SIG-M5 (cell line): ENCODE measurements around the gene PRODH2.

Experiments used
- DNase-seq: peaks from one replicate; lab custom pipeline; 2025; lab: John Stamatoyannopoulos, UW

PRODH2 gene

DNA sequence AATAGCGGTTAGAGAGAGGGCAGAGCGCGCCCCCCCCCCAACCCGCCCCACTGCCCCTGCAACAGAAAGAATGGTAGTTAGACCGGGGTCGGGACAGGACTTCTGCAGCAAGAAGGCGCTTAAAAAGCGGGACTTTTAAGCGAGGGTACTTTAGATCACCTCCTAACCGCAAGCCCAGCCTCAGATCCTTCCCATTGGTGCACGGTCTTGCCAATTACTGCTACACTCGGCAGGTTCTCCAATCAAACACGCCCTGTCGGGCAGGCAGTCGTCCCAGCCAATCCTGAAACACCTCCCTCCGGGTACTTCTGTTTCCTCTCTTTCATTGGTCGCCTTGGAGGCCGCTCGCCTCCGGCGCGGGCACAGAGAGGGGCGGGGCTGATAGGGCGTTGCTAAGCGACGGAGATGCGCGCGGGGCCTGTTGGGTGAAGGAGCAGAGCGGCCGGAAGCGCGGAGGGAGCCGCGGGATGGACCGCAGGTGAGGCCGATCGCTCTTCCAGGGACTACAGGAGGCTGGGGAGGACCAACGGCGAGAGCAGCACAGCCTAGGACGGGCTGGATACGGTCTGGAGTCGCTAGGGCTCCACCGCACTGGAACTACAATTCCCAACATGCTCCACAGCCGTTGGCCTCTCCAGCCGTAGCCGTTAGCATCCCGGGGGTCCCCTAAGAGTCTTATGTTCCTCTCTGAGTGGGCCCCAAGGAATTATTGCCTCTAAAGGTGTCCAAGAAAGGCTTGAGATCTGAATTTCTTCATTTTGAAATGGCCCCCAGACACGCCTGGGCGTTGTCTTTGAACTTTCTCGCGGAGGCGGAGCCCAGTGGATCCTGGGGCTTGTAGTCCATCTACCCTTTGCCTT, 54.7 kb downstream of the PRODH2 start, which contains the start of gene PROSER3:
Gene PROSER3, plus strand, starts transcription at position 428 of the 860 bp plus-strand sequence. Its CDS starts 40 bp downstream, at position 468.
- peak; percentile 97 for DNase-seq

DNA sequence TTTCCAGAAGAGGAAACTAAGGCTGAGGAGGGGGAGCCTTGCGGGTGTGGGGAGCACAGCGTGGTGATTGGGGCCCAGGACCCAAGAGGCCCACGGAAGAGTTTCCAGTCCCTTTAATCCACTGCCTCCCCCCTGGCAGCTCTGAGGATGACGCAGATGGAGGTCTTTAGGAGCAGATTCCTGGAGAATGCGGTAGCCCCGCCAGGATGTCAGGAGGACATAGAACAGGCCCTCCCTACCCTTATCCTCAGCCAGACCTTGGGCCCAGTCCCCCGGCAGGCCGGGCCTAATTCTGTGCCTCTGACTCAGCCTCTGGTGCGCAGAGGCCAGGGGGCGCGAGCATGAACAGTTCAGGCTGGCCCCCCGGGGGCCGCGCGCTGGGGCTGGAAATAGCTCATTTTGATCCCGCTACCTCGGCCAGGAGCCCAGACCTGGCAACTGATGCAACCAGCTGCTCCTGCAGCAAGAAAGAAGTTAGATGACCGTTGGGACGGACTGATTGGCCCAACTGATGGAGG, 55.4 kb downstream of the PRODH2 start:
- DNase-seq = no peak

DNA sequence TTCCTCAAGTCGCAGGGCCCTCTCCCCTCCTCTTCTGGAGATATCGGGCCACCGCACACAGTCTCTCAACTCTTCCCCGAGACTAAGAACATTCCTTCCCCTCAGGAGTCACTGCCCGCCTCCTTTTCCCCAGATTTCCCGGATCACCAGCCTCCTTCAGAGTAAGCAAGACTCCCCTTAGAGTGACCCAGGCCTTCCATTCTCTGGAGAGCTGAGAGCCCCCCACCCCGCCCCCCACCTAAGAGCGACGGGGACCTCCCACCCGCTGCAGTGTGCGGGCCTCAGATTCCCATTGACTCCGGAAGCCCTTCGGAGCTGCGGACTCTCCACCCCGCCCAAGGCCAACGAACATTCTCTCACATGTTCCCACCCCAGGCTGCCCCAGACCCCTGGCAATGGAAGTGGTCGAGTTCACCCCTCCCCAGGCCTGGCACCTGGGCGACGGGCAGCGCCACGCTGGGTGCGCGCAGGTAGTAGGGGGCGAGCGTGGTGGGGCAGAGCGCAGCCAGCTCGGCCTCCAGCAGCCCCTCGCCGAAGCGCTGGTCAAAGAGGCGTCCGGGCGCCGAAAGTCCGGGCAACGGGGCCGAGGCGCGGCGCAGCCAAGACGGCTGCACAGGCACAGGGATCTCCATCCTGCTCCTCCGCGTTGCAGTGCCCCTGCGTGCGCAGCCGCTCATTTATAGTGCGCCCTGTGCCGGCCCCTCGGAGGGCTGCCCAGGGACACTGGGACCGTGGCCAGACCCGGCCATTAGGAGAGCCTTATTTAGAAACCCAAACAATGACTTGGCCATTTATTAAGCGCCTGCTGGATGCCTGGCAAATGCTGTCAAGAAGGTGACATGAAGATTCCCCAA, 56.0 kb downstream of the PRODH2 start, which contains the start of gene HSPB6:
Gene HSPB6, minus strand, starts transcription at position 653 of the 854 bp plus-strand sequence. Its CDS starts 21 bp downstream, at position 632.
- no peak for DNase-seq

GRCh38 chr19:35755550-35756376, 56.9 kb downstream of the PRODH2 start:
- no peak for DNase-seq

- no peak for DNase-seq
Measured at GRCh38 chr19:35755131-35755549, 57.5 kb downstream of the PRODH2 start.

- no peak for DNase-seq
Measured at GRCh38 chr19:35754370-35755130, 58.1 kb downstream of the PRODH2 start.

DNA sequence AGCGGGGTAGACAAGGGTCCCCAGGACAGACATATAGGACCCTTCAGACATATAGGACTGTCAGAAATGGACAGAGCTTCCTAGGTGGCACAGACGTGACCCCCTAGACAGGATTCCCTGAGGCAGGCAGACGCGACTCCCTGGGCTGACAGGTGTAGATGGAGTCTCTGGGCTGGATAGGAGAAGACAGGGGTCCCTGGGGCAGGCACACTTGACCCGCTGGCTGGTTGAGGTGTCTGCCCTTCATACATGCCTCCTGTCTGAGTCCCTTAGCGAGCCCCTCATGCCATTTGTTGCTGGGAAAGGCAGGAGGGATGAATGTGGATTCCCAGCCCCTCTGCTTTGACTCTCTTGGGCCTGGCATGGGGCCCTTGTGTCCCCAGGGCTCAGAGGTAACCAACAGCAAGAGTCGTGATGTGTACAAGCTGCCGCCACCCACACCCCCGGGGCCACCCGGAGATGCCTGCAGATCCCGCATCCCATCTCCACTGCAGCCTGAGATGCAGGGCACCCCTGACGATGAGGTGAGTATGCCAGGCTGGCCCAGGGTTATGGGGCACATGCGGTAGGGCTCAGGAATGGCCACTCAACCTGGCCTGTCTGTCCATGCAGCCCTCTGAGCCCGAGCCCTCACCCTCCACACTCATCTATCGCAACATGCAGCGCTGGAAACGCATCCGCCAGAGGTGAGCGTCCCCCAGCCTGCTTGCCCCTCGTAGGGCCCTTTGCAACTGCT, 58.8 kb downstream of the PRODH2 start:
- no peak for DNase-seq

GRCh38 chr19:35752746-35753350, 59.8 kb downstream of the PRODH2 start:
- no peak for DNase-seq

- no peak for DNase-seq
Measured at GRCh38 chr19:35751839-35752745, 60.6 kb downstream of the PRODH2 start.

GRCh38 chr19:35750167-35750566, 62.5 kb downstream of the PRODH2 start:
- no peak for DNase-seq
